HCT116 (cell line): ENCODE results near the gene PNN. TPM values are rescaled to one million over a fixed set of nuclear protein-coding genes. Genes with fewer than 3 reads are reported as not detected.

Experiments
- ATAC-seq: fragments of 200-7000 bp; cut with Tn5 transposase; 2 replicates; pipeline ENCODE4 v1.9.1; 2020; ENCODE audit warnings: mild to moderate bottlenecking, moderate library complexity
- BruUV-seq: library from RNA; stranded (reverse); fragments of 400-500 nt; replicated peaks from 2 replicates; lab custom pipeline; 2021; lab: Mats Ljungman, UMichigan
- CTCF ChIA-PET: fragments of 300-600 bp; sonication (Branson Sonifier 250); formaldehyde crosslinking; loops from one replicate; lab custom pipeline; 2021; ENCODE audit warnings: antibody characterized with exemption; lab: Charles Lee
- POLR2A ChIA-PET: fragments of 300-600, 350-600 bp; sonication (Branson Sonifier 250); formaldehyde crosslinking; loops from one replicate; lab custom pipeline; 2021; ENCODE audit warnings: antibody characterized with exemption; lab: Charles Lee
- RAD21 ChIA-PET, 2 experiments: fragments of 300-600 bp; sonication (Branson Sonifier 250); formaldehyde crosslinking; loops; one replicate each; lab custom pipeline; 2023; ENCODE audit warnings: low total read pairs in 2 of 2; ENCODE audit not compliant: uncharacterized antibody in 2 of 2, unreplicated experiment in 2 of 2, low non-redundant PET in 1 of 2; lab: Charles Lee
- DNase-seq: peaks from one replicate; pipeline ENCODE4 v3.0.0-alpha.2; 2010; ENCODE audit warnings: low read depth, low spot score
- H2AFZ ChIP-seq: fragments of 200-600 bp; shearing (Covaris generic), sonication (generic); 2 replicates; pipeline ENCODE4 v1.6.1; 2017; ENCODE audit warnings: low read depth, mixed run types, mixed read lengths, antibody characterized with exemption, low read length; ENCODE audit not compliant: poor library complexity, severe bottlenecking
- H3K27ac ChIP-seq: 2 replicates; pipeline ENCODE4 v1.5.1; 2012; ENCODE audit warnings: low read depth, low read length
- H3K27me3 ChIP-seq: fragments of 200-600 bp; sonication (generic); 2 replicates; pipeline ENCODE4 v1.6.1; 2016; ENCODE audit warnings: mixed run types, low read length, mixed read lengths; ENCODE audit not compliant: insufficient read depth
- H3K36me3 ChIP-seq, 2 experiments: fragments of 200-500 bp in 1 of 2; fragments of 200-600 bp in 1 of 2; sonication (Bioruptor generic) in 1 of 2; sonication (generic) in 1 of 2; 2 replicates each; pipeline versions ENCODE4 v1.5.1 to v1.6.1; 2014 to 2016; ENCODE audit warnings: low read length in 2 of 2, inconsistent platforms in 1 of 2, mixed read lengths in 1 of 2, mixed run types in 1 of 2; ENCODE audit not compliant: insufficient read depth in 2 of 2, control insufficient read depth in 1 of 2
- H3K4me1 ChIP-seq, 2 experiments: fragments of 200-600 bp in 1 of 2; sonication (generic) in 1 of 2; 2 replicates each; pipeline versions ENCODE4 v1.5.1 to v1.6.1; 2012 to 2017; ENCODE audit warnings: low read length in 2 of 2, inconsistent platforms in 1 of 2, mild to moderate bottlenecking in 1 of 2, mixed read lengths in 1 of 2, mixed run types in 1 of 2, moderate library complexity in 1 of 2; ENCODE audit not compliant: insufficient read depth in 2 of 2, control insufficient read depth in 1 of 2
- H3K4me2 ChIP-seq: fragments of 200-600 bp; sonication (generic); 2 replicates; pipeline ENCODE4 v1.6.1; 2017; ENCODE audit warnings: mixed run types, low read length, mixed read lengths
- H3K4me3 ChIP-seq, 2 experiments: fragments of 200-600 bp in 1 of 2; sonication (generic) in 1 of 2; replicated peaks in 1 of 2; 2 replicates each; pipeline ENCODE4 v1.5.1; 2011 to 2016; ENCODE audit warnings: low read length in 2 of 2, control low read depth in 1 of 2, low read depth in 1 of 2, mild to moderate bottlenecking in 1 of 2, mixed read lengths in 1 of 2, mixed run types in 1 of 2
- H3K79me2 ChIP-seq: fragments of 200-600 bp; sonication (generic); 2 replicates; pipeline ENCODE4 v1.6.1; 2017; ENCODE audit warnings: mild to moderate bottlenecking, mixed run types, low read length, moderate library complexity, mixed read lengths; ENCODE audit not compliant: insufficient read depth
- H3K9ac ChIP-seq: fragments of 200-600 bp; sonication (generic); 2 replicates; pipeline ENCODE4 v1.6.1; 2016; ENCODE audit warnings: low read length, mixed read lengths
- H3K9me2 ChIP-seq: fragments of 200-600 bp; sonication (generic), shearing (Covaris generic); 2 replicates; pipeline ENCODE4 v1.6.1; 2017; ENCODE audit warnings: mixed run types, mild to moderate bottlenecking, moderate library complexity; ENCODE audit not compliant: insufficient read depth
- H3K9me3 ChIP-seq, 2 experiments: fragments of 200-500 bp in 1 of 2; fragments of 200-600 bp in 1 of 2; sonication (Bioruptor generic) in 1 of 2; sonication (generic) in 1 of 2; 2 replicates each; pipeline ENCODE4 v1.6.1; 2014 to 2017; ENCODE audit warnings: low read length in 2 of 2, mixed read lengths in 2 of 2, inconsistent platforms in 1 of 2, low read depth in 1 of 2, mild to moderate bottlenecking in 1 of 2, mixed run types in 1 of 2, moderate library complexity in 1 of 2; ENCODE audit not compliant: control insufficient read depth in 1 of 2, insufficient read depth in 1 of 2
- H4K20me1 ChIP-seq: fragments of 200-600 bp; sonication (generic), shearing (Covaris generic); 2 replicates; pipeline ENCODE4 v1.6.1; 2017; ENCODE audit warnings: mixed run types, mild to moderate bottlenecking, moderate library complexity; ENCODE audit not compliant: insufficient read depth
- MAX ChIP-seq: IDR thresholded peaks from 2 replicates; pipeline ENCODE4 v1.6.1; 2012
- ZNF274 ChIP-seq: fragments of 200-500 bp; sonication (Bioruptor generic); IDR thresholded peaks from 2 replicates; pipeline ENCODE4 v1.6.1; 2014; ENCODE audit warnings: mild to moderate bottlenecking, low read depth, low read length, inconsistent platforms
- intact Hi-C: fragments of 100-400 bp; cut with micrococcal nuclease; formaldehyde crosslinking; loops from 2 replicates; pipeline ENCODE4 v1.10.0; 2022
- total RNA-seq: library from RNA; stranded (reverse); gene quantifications from one replicate; pipeline ENCODE4 v1.2.1, GENCODE V29; 2021; ENCODE audit not compliant: unreplicated experiment
- TF ChIP-seq, protein P1 (sequence below): IDR thresholded peaks from 2 replicates; pipeline ENCODE4 v1.6.1; 2012; ENCODE audit warnings: low read depth
- TF ChIP-seq, protein P2 (sequence below): IDR thresholded peaks from 2 replicates; pipeline ENCODE4 v1.6.1; 2011; ENCODE audit warnings: mild to moderate bottlenecking, low read length, moderate library complexity; ENCODE audit not compliant: insufficient replicate concordance; ENCODE audit errors: extremely low read depth

The PNN gene
- total RNA-seq, 1 experiment from 2014 or later: 97.9 TPM

DNA sequence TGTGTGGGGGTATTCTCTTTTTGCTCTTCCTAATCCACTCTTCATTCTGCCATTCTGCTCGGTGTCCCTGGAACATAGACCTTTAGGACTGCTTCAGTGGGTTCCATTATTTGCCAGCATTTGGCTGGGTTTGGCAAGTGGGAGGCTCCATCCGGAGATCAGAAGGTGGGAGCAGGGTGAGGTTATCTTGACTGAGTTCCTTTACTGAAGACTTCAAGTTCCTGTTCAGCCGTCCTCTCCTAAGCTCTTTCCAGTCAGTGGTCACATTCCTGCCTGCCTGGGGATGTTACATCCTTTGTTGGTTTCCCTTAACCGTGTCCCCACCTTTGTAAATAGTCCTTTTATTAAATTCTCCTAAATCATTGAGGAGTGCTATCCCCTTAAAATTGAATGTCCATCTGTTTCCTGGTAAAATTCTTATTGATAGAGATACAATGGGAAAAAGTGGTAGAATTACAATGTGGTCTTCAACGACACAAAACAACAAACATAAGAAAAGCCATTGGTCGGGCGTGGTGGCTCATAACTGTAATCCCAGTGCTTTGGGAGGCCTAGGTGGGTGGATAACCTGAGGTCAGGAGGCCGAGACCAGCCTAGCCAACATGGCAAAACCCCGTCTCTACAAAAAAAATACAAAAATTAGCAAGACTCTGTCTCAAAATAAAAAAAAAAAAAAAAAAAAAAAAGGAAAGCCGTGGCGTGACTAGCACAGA lies 53.6 kb downstream of the PNN start (continued):
- TF ChIP-seq, protein P1, sequence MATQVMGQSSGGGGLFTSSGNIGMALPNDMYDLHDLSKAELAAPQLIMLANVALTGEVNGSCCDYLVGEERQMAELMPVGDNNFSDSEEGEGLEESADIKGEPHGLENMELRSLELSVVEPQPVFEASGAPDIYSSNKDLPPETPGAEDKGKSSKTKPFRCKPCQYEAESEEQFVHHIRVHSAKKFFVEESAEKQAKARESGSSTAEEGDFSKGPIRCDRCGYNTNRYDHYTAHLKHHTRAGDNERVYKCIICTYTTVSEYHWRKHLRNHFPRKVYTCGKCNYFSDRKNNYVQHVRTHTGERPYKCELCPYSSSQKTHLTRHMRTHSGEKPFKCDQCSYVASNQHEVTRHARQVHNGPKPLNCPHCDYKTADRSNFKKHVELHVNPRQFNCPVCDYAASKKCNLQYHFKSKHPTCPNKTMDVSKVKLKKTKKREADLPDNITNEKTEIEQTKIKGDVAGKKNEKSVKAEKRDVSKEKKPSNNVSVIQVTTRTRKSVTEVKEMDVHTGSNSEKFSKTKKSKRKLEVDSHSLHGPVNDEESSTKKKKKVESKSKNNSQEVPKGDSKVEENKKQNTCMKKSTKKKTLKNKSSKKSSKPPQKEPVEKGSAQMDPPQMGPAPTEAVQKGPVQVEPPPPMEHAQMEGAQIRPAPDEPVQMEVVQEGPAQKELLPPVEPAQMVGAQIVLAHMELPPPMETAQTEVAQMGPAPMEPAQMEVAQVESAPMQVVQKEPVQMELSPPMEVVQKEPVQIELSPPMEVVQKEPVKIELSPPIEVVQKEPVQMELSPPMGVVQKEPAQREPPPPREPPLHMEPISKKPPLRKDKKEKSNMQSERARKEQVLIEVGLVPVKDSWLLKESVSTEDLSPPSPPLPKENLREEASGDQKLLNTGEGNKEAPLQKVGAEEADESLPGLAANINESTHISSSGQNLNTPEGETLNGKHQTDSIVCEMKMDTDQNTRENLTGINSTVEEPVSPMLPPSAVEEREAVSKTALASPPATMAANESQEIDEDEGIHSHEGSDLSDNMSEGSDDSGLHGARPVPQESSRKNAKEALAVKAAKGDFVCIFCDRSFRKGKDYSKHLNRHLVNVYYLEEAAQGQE: no peak
- TF ChIP-seq, all 23 proteins: peak for 0

DNA sequence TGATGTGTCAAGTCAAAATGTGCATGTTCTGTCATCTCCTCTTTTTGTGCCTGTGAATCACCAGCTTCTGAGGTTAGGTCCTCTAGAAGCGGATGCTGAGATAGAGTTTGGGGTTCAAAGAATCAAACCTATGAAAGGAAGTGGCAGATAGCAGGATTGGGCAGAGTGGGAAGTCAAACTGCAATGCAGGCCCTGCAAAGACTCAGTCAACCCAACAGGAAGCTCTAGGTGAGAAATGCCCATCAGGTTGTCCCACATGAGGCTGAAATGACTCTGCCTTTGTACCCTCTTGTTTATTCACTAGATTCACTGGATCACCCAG lies 54.1 kb downstream of the PNN start:
- ChIA-PET POLR2A (interaction anchor here (1.2 kb wide), 1 partner anchor 59 kb away, joined by 3 read pairs; the partner anchor contains the start of gene TRAPPC6B), RAD21 (no interaction called here), CTCF (no interaction called here)
- Histone ChIP-seq H3K9me2 (no peaks in the 10 kb centered on the region; the same call in 1 of the 2 replicates), H3K36me3 (no peaks in the 10 kb centered on the region), H3K4me3 (no peak overlapping the region), H4K20me1 (no peaks in the 10 kb centered on the region), H3K4me2 (no peak overlapping the region), H3K9me3 (no peaks in the 10 kb centered on the region), H3K79me2 (no peaks in the 10 kb centered on the region), H3K4me1 (peaks cover 13 to 30% of the 10 kb centered on the region in 2 experiments; a peak in 3 of 4 replicates), H3K27me3 (no peaks in the 10 kb centered on the region), H3K27ac (no peak overlapping the region), H2AFZ (no peak overlapping the region), H3K9ac (no peak overlapping the region)
- intact Hi-C loops: no loop called here
- TF ChIP-seq, protein P2, sequence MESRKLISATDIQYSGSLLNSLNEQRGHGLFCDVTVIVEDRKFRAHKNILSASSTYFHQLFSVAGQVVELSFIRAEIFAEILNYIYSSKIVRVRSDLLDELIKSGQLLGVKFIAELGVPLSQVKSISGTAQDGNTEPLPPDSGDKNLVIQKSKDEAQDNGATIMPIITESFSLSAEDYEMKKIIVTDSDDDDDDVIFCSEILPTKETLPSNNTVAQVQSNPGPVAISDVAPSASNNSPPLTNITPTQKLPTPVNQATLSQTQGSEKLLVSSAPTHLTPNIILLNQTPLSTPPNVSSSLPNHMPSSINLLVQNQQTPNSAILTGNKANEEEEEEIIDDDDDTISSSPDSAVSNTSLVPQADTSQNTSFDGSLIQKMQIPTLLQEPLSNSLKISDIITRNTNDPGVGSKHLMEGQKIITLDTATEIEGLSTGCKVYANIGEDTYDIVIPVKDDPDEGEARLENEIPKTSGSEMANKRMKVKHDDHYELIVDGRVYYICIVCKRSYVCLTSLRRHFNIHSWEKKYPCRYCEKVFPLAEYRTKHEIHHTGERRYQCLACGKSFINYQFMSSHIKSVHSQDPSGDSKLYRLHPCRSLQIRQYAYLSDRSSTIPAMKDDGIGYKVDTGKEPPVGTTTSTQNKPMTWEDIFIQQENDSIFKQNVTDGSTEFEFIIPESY: no peak
- TF ChIP-seq MAX (no peak), ZNF274 (no peak)
- DNase-seq (no peak), ATAC-seq (no peak)
- no TSS peak for BruUV-seq
